CD4-positive, CD25-positive, alpha-beta regulatory T cell (primary cell): Measurements from ENCODE around the gene MOK. TPM values are rescaled to one million over a fixed set of nuclear protein-coding genes. Genes with fewer than 3 reads are reported as not detected.
"Not testable (repeated sequence)": the region's sequence is repeated elsewhere in the genome, so short reads cannot be mapped to it uniquely, and the experiment has no call there.

ENCODE experiments used
- ATAC-seq, 2 donors: fragments of 150-1000 bp; cut with Tn5 transposase; one replicate each; pipeline ENCODE4 v1.10.0; 2021; ENCODE audit warnings: low read depth in 2 of 2, moderate number of reproducible peaks in 2 of 2, moderate library complexity in 1 of 2
- DNase-seq, 3 donors: peaks; one replicate each; pipeline versions ENCODE4 v3.0.0 to v3.0.0-alpha.2; 2012 to 2022; ENCODE audit warnings: mixed read lengths in 1 of 3
- H3K27ac ChIP-seq: one replicate; pipeline ENCODE4 v1.7.0; 2013; ENCODE audit warnings: mild to moderate bottlenecking, low read length; ENCODE audit not compliant: insufficient read depth, poor library complexity, severe bottlenecking
- H3K27me3 ChIP-seq: one replicate; pipeline ENCODE4 v1.7.0; 2013; ENCODE audit warnings: low read length; ENCODE audit not compliant: control insufficient read depth, insufficient read depth
- H3K36me3 ChIP-seq: one replicate; pipeline ENCODE4 v1.7.0; 2013; ENCODE audit warnings: mild to moderate bottlenecking, low read length, moderate library complexity; ENCODE audit not compliant: control insufficient read depth, insufficient read depth
- H3K4me1 ChIP-seq: 2 replicates; pipeline ENCODE4 v1.7.0; 2013; ENCODE audit warnings: mild to moderate bottlenecking, low read length; ENCODE audit not compliant: insufficient read depth, control insufficient read depth, poor library complexity, severe bottlenecking
- H3K4me3 ChIP-seq: one replicate; pipeline ENCODE4 v1.7.0; 2013; ENCODE audit warnings: low read depth, mild to moderate bottlenecking, low read length, moderate library complexity
- H3K9me3 ChIP-seq, 2 experiments: 1 replicate in 1 of 2; 2 replicates in 1 of 2; pipeline ENCODE4 v1.7.0; 2013; ENCODE audit warnings: low read length in 2 of 2, mild to moderate bottlenecking in 1 of 2, moderate library complexity in 1 of 2; ENCODE audit not compliant: control insufficient read depth in 2 of 2
- H3K27ac Mint-ChIP-seq, 3 donors: one replicate each; pipeline ENCODE4 v1.8.0; 2020 to 2022; ENCODE audit warnings: mild to moderate bottlenecking in 3 of 3, mixed read lengths in 3 of 3, moderate library complexity in 2 of 3
- H3K27me3 Mint-ChIP-seq: one replicate; pipeline ENCODE4 v1.8.0; 2022; ENCODE audit warnings: mild to moderate bottlenecking, mixed read lengths
- H3K36me3 Mint-ChIP-seq: one replicate; pipeline ENCODE4 v1.8.0; 2020; ENCODE audit warnings: mixed read lengths
- H3K4me1 Mint-ChIP-seq, 4 donors: one replicate each; pipeline ENCODE4 v1.8.0; 2020 to 2022; ENCODE audit warnings: mixed read lengths in 4 of 4, mild to moderate bottlenecking in 1 of 4
- H3K4me3 Mint-ChIP-seq, 4 donors: one replicate each; pipeline ENCODE4 v1.8.0; 2020 to 2022; ENCODE audit warnings: mild to moderate bottlenecking in 4 of 4, mixed read lengths in 4 of 4, moderate library complexity in 3 of 4
- H3K9me3 Mint-ChIP-seq, 7 donors: one replicate each; pipeline ENCODE4 v1.8.0; 2020 to 2022; ENCODE audit warnings: mixed read lengths in 7 of 7, mild to moderate bottlenecking in 3 of 7, moderate library complexity in 2 of 7
- polyA plus RNA-seq, 4 donors: library from polyadenylated mRNA; unstranded; fragments of 300-500 nt; fragmentation: Illumina TruSeq; gene quantifications; one replicate each; pipeline ENCODE4 v1.2.3, GENCODE V29; 2021
- total RNA-seq: library from RNA; stranded (reverse); gene quantifications from one replicate; pipeline ENCODE4 v1.2.3, GENCODE V29; 2022

The MOK gene
- total and polyA plus RNA-seq, 5 donors from 2014 or later: 0.73 to 1.4 (median 0.96) TPM; not detected in 1

DNA sequence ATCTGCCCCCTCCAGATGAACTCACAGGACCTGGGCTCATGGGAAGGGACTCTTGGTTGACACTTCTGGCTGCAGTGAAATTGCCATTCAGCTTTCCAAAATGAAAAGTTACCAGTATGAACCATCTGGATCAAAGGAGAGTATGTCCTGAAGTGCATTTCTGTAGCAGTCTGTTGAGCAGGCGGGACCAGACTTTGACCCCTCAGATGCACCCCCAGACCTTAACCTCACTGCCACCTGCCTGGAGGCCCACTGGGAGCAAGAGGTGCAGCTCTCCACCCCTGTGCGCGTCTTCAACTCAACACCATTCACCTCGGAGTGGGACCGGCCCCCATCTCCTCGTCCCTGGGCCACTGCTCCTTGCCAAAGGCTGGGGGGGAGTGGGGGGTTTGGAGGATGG, 55.0 kb downstream of the MOK start:
- Mint-ChIP-seq H3K27ac (no peak overlapping the region), H3K27me3 (no peaks in the 10 kb centered on the region), H3K36me3 (no peaks in the 10 kb centered on the region), H3K4me1 (no peaks in the 10 kb centered on the region), H3K9me3 (no peaks in the 10 kb centered on the region), H3K4me3 (no peak overlapping the region)
- no peaks in the 10 kb centered on the region for H3K36me3 ChIP-seq
- H3K27ac ChIP-seq: no peak overlapping the region
- no peaks in the 10 kb centered on the region for H3K9me3 ChIP-seq
- no peak for ATAC-seq
- DNase-seq: no peak
- H3K4me3 ChIP-seq: no peak overlapping the region
- no peaks in the 10 kb centered on the region for H3K4me1 ChIP-seq
- no peaks in the 10 kb centered on the region for H3K27me3 ChIP-seq

DNA sequence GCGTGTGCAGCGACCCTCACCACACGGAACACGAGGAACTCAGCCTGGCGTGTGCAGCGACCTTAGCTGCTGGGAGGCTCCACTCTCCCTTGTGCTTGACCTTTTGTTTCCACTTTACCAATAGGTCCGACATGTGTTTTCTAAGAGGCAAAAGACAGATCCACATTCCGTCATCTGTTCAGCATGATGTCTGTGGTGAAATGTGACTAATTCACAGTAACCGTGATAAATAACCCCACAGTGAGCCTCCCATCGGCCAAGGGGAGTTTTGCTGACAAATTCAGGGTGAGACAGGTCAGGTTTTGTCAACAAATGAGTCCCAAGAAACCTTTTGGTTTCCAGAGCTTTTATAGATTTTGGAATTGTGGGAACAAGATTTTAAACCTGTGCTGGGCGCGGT, 55.9 kb downstream of the MOK start:
- no peaks in the 10 kb centered on the region for H3K36me3 Mint-ChIP-seq
- Histone ChIP-seq H3K27me3 (no peaks in the 10 kb centered on the region), H3K36me3 (no peaks in the 10 kb centered on the region), H3K27ac (no peak overlapping the region), H3K4me3 (no peak overlapping the region), H3K4me1 (no peaks in the 10 kb centered on the region), H3K9me3 (no peaks in the 10 kb centered on the region)
- H3K4me1 Mint-ChIP-seq: no peaks in the 10 kb centered on the region
- no peaks in the 10 kb centered on the region for H3K27me3 Mint-ChIP-seq
- ATAC-seq (no peak), DNase-seq (no peak)
- H3K9me3 Mint-ChIP-seq: no peaks in the 10 kb centered on the region
- no peak overlapping the region for H3K27ac Mint-ChIP-seq
- H3K4me3 Mint-ChIP-seq: no peak overlapping the region

DNA sequence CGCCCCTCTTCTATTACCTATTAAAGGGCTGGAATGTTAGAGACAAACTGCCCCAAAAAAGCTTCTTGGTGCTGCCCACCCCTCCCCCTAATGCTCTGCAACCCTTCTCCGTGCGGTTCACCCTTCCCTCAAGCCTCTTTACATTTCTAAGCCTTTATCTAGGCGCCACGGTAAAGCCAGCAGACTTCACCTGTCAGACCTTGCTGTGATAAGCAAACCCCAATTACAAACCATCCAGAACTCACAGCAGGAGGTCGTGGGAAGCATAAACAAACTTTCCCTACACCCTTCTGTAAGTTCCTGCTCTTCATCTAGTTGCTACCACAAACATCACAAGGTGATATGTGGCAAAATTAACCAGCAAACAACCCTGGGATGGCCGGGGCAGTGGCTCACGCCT, 56.8 kb downstream of the MOK start:
- no peak overlapping the region for H3K4me3 ChIP-seq
- no peaks in the 10 kb centered on the region for H3K36me3 ChIP-seq
- Mint-ChIP-seq H3K36me3 (no peaks in the 10 kb centered on the region), H3K27ac (no peak overlapping the region), H3K4me3 (no peak overlapping the region), H3K4me1 (no peaks in the 10 kb centered on the region), H3K27me3 (no peaks in the 10 kb centered on the region), H3K9me3 (no peaks in the 10 kb centered on the region)
- no peaks in the 10 kb centered on the region for H3K27me3 ChIP-seq
- no peak overlapping the region for H3K27ac ChIP-seq
- H3K4me1 ChIP-seq: no peaks in the 10 kb centered on the region
- no peak for DNase-seq
- no peaks in the 10 kb centered on the region for H3K9me3 ChIP-seq
- no peak for ATAC-seq

DNA sequence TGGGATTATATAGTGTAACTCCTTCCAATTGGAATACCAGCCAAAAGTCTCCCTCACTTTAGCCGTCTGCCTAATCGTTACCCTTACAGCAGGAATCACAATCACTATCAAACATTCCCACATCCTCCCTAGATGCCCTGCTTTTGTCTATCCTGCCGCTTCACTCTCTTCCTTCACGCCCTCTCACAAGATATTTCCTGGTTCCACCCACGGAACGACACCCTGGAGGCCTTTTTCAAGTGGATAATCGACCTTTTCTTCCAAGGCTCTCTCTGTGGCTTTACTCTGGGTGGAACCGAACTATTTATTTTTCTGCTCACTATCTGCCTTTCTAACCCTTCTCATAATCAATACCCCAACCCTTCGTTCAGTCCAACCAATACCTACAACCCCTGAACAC, 58.9 kb downstream of the MOK start:
- Histone ChIP-seq H3K27me3 (no peaks in the 10 kb centered on the region), H3K4me3 (no peak overlapping the region), H3K36me3 (no peaks in the 10 kb centered on the region), H3K9me3 (no peaks in the 10 kb centered on the region), H3K4me1 (no peaks in the 10 kb centered on the region), H3K27ac (no peak overlapping the region)
- ATAC-seq (no peak), DNase-seq (no peak)
- H3K4me3 Mint-ChIP-seq: no peak overlapping the region
- no peak overlapping the region for H3K27ac Mint-ChIP-seq
- H3K36me3 Mint-ChIP-seq: no peaks in the 10 kb centered on the region
- H3K27me3 Mint-ChIP-seq: no peaks in the 10 kb centered on the region
- no peaks in the 10 kb centered on the region for H3K9me3 Mint-ChIP-seq
- no peaks in the 10 kb centered on the region for H3K4me1 Mint-ChIP-seq

DNA sequence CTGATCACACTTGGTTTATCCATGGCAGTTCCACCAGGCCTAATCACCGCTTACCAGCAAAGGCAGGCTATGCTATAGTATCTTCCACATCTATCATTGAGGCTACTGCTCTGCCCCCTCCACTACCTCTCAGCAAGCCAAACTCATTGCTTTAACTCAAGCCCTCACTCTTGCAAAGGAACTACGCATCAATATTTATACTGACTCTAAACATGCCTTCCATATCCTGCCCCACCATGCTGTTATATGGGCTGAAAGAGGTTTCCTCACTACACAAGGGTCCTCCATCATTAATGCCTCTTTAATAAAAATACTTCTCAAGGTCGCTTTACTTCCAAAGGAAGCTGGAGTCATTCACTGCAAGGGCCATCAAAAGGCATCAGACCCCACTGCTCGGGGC, 61.2 kb downstream of the MOK start:
- H3K27ac Mint-ChIP-seq, DNase-seq, H3K9me3 Mint-ChIP-seq, H3K4me3 ChIP-seq, H3K4me3 Mint-ChIP-seq, ATAC-seq, H3K36me3 ChIP-seq, H3K27ac ChIP-seq, H3K4me1 Mint-ChIP-seq, H3K36me3 Mint-ChIP-seq, H3K27me3 Mint-ChIP-seq, H3K9me3 ChIP-seq, H3K27me3 ChIP-seq, H3K4me1 ChIP-seq: not testable (repeated sequence)

DNA sequence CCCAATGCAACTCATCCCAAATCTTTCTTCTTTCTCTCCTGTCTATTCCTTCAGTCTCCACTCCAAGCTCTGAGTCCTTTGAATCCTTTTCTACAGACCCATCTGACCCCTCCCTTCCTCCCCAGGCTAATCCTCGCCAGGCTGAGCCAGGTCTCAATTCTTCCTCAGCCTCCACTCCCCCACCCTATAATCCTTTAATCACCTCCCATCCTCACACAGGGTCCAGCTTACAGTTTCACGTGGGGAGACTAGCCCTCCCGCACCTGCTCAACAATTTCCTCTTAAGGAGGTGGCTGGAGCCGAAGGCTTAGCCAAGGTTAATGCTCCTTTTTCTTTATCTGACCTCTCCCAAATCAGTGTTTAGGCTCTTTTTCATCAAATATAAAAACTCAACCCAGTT, 63.8 kb downstream of the MOK start:
- H3K27ac ChIP-seq: no peak overlapping the region
- H3K36me3 ChIP-seq: no peaks in the 10 kb centered on the region
- Mint-ChIP-seq H3K36me3 (no peaks in the 10 kb centered on the region), H3K9me3 (no peaks in the 10 kb centered on the region), H3K27ac (no peak overlapping the region), H3K4me1 (no peaks in the 10 kb centered on the region), H3K27me3 (no peaks in the 10 kb centered on the region), H3K4me3 (no peak overlapping the region)
- DNase-seq (no peak), ATAC-seq (no peak)
- no peak overlapping the region for H3K4me3 ChIP-seq
- H3K9me3 ChIP-seq: no peaks in the 10 kb centered on the region
- H3K4me1 ChIP-seq: no peaks in the 10 kb centered on the region
- no peaks in the 10 kb centered on the region for H3K27me3 ChIP-seq

DNA sequence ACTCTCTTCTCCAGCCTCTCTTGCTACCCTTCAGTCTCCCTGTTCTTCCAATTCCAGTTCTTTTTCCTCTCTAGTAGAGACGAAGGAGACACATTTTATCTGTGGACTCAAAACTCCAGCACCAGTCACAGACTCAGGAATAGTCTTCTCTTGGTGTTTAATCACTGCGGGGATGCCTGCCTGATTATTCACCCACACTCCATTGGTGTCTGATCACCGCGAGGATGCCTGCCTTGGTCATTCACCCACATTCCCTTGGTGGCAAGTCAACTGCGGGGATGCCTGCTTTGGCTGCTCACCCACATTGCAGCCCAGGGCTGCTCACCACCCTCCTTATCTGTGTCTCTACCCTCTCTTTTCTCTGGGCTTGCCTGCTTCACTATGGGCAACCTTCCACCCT, 64.5 kb downstream of the MOK start:
- not testable (repeated sequence) for H3K4me1 ChIP-seq, H3K27me3 Mint-ChIP-seq, H3K9me3 ChIP-seq, H3K4me1 Mint-ChIP-seq, ATAC-seq, H3K4me3 ChIP-seq, H3K4me3 Mint-ChIP-seq, H3K36me3 ChIP-seq, H3K27me3 ChIP-seq, H3K36me3 Mint-ChIP-seq, H3K9me3 Mint-ChIP-seq, DNase-seq, H3K27ac ChIP-seq
- peak overlapping the region in 1 of 3 donors; percentile 33 for H3K27ac Mint-ChIP-seq

DNA sequence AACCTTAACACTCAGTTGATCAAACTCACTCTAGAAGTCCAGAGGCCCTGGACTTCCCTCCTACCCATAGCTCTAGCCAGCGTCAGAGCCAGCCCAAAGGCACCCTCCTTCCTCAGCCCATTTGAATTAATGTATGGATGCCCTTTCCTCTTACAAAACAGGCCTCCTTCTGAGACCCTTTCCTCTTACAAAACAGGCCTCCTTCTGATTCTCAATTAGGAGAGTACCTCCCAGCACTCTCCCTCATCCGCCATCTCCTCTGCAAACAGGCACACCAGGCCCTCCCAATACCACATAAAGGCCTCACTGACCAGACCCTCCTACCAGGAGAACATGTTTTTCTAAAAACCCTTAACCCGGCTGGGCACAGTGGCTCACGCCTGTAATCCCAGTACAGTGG, 65.7 kb downstream of the MOK start:
- no peak overlapping the region for H3K4me3 Mint-ChIP-seq
- H3K4me1 ChIP-seq: peaks cover 4% of the 10 kb centered on the region
- H3K27me3 Mint-ChIP-seq: no peaks in the 10 kb centered on the region
- H3K27me3 ChIP-seq: no peaks in the 10 kb centered on the region
- no peak for ATAC-seq
- H3K9me3 ChIP-seq: no peaks in the 10 kb centered on the region
- no peak overlapping the region for H3K27ac ChIP-seq
- no peaks in the 10 kb centered on the region for H3K36me3 ChIP-seq
- DNase-seq: no peak
- H3K36me3 Mint-ChIP-seq: no peaks in the 10 kb centered on the region
- H3K4me1 Mint-ChIP-seq: no peaks in the 10 kb centered on the region
- H3K27ac Mint-ChIP-seq: no peak overlapping the region
- no peaks in the 10 kb centered on the region for H3K9me3 Mint-ChIP-seq
- H3K4me3 ChIP-seq: no peak overlapping the region
